ENCODE measurements around the gene BRWD1. TPM values are rescaled to one million over a fixed set of nuclear protein-coding genes. Genes with fewer than 3 reads are reported as not detected.

The BRWD1 gene
- polyA plus RNA-seq, 1 donor = 31.7 TPM

GRCh38 chr21:39327727-39328126, 14.3 kb upstream of the BRWD1 start:
- no peak for DNase-seq (ENCODE audit: low read depth)

GRCh38 chr21:39326607-39327307, 13.3 kb upstream of the BRWD1 start:
- DNase-seq (ENCODE audit: low read depth) = no peak

GRCh38 chr21:39325458-39325857, 12.0 kb upstream of the BRWD1 start:
- DNase-seq (ENCODE audit: low read depth) = no peak

GRCh38 chr21:39321424-39321823, 8.0 kb upstream of the BRWD1 start:
- no peak for DNase-seq (ENCODE audit: low read depth)

- no peak for DNase-seq (ENCODE audit: low read depth)
Measured at GRCh38 chr21:39319814-39320332, 6.4 kb upstream of the BRWD1 start.

GRCh38 chr21:39319251-39319756, 5.9 kb upstream of the BRWD1 start:
- DNase-seq (ENCODE audit: low read depth) = no peak

GRCh38 chr21:39318091-39318959, 4.9 kb upstream of the BRWD1 start:
- no peak for DNase-seq (ENCODE audit: low read depth)

GRCh38 chr21:39317134-39318090, 4.0 kb upstream of the BRWD1 start:
- DNase-seq (ENCODE audit: low read depth) = no peak

- no peak for DNase-seq (ENCODE audit: low read depth)
Measured at GRCh38 chr21:39316729-39317128, 3.3 kb upstream of the BRWD1 start.

GRCh38 chr21:39315603-39316445, 2.4 kb upstream of the BRWD1 start:
- no peak for DNase-seq (ENCODE audit: low read depth)

- no peak for DNase-seq (ENCODE audit: low read depth)
Measured at GRCh38 chr21:39314143-39315027, 953 bp upstream of the BRWD1 start.

- DNase-seq (ENCODE audit: low read depth) = no peak
Measured at GRCh38 chr21:39313042-39313570, 326 bp downstream of the BRWD1 start.

- peak; percentile 60 for DNase-seq (ENCODE audit: low read depth)
Measured at GRCh38 chr21:39312112-39313041, 1.1 kb downstream of the BRWD1 start.

- no peak for DNase-seq (ENCODE audit: low read depth)
Measured at GRCh38 chr21:39311164-39311563, 2.3 kb downstream of the BRWD1 start.

GRCh38 chr21:39307466-39307865, 6.0 kb downstream of the BRWD1 start:
- DNase-seq (ENCODE audit: low read depth) = no peak

GRCh38 chr21:39300587-39300986, 12.8 kb downstream of the BRWD1 start:
- no peak for DNase-seq (ENCODE audit: low read depth)

- DNase-seq (ENCODE audit: low read depth) = no peak
Measured at GRCh38 chr21:39296891-39297290, 16.5 kb downstream of the BRWD1 start.

- DNase-seq (ENCODE audit: low read depth) = no peak
Measured at GRCh38 chr21:39288987-39289386, 24.4 kb downstream of the BRWD1 start.
